ENCODE measurements around the gene IRF1.

The IRF1 gene

DNA sequence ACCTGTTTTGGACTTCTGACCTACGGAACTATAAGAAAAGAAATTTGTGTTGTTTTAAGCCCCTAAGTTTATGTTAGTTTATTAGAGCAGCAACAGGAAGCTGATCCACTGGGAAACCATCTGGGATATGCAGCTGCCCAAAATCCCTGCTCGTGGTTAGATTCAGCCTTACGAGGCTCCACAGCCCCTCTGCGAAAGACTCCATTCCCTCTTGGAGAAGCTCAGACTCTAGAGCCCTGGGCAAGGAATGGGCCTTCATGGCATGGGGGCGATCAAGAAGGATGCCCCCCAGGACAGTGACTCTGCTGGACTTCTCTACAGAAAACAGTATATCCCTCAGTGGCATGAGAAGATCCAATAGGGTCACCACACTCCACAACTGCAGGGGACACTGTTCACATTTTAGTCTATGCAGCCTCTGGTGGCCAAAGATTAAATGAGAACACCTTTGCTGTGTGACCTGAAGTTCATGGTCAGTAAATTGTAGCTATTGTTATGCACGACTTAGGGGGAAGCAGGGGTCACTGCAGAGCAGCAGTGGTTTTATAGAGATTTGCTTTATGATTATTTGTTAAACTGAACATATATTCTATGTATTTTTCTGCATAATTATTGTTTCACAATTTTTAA lies 21.1 kb downstream of the IRF1 start:
- no peak overlapping the region for H3K4me3 ChIP-seq (ENCODE audit: control insufficient read depth, low read depth, low read length)
- TF ChIP-seq, protein P1, sequence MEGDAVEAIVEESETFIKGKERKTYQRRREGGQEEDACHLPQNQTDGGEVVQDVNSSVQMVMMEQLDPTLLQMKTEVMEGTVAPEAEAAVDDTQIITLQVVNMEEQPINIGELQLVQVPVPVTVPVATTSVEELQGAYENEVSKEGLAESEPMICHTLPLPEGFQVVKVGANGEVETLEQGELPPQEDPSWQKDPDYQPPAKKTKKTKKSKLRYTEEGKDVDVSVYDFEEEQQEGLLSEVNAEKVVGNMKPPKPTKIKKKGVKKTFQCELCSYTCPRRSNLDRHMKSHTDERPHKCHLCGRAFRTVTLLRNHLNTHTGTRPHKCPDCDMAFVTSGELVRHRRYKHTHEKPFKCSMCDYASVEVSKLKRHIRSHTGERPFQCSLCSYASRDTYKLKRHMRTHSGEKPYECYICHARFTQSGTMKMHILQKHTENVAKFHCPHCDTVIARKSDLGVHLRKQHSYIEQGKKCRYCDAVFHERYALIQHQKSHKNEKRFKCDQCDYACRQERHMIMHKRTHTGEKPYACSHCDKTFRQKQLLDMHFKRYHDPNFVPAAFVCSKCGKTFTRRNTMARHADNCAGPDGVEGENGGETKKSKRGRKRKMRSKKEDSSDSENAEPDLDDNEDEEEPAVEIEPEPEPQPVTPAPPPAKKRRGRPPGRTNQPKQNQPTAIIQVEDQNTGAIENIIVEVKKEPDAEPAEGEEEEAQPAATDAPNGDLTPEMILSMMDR (IDR thresholded peaks at IDR 0.05; ENCODE audit: control insufficient read depth, insufficient read depth, low read depth, low read length, missing control alignments) = no peak
- DNase-seq (ENCODE audit: low read depth) = no peak

DNA sequence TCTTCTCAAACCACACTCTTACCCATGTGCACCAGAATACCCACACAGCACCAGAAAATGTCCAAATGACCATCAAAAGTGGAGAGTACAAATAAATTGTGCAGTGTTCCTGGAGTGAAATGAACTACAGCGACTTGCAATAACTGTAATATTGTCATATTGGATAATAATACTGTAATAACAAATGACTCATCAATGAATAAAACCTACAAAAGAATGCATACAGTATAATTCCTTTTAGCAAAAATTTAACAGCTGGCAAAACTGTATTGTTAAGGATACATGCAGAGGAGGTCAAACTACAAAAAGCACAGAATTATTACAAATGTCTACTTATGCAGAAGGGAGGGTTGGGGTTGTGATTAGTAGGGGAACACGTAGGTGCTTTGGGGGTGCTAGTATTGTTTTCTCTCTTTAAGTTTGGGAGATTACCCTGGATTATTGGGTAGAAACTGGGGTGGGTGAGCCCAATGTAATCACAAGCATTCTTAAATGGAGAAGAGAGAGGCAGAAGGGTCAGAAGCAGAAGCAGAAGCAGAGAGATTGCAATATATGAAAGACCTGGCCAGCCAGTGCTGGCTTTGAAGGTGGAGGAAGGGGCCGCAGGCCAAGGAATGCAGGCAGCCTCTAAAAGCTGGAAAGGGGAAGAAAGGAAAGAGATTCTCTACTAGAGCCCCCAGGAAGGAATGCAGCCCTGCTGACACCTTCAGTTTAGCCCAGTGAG lies 21.8 kb downstream of the IRF1 start:
- DNase-seq (ENCODE audit: low read depth) = no peak
- no peak overlapping the region for H3K4me3 ChIP-seq (ENCODE audit: control insufficient read depth, low read depth, low read length)
- TF ChIP-seq, protein P1 (IDR thresholded peaks at IDR 0.05; ENCODE audit: control insufficient read depth, insufficient read depth, low read depth, low read length, missing control alignments) = no peak

DNA sequence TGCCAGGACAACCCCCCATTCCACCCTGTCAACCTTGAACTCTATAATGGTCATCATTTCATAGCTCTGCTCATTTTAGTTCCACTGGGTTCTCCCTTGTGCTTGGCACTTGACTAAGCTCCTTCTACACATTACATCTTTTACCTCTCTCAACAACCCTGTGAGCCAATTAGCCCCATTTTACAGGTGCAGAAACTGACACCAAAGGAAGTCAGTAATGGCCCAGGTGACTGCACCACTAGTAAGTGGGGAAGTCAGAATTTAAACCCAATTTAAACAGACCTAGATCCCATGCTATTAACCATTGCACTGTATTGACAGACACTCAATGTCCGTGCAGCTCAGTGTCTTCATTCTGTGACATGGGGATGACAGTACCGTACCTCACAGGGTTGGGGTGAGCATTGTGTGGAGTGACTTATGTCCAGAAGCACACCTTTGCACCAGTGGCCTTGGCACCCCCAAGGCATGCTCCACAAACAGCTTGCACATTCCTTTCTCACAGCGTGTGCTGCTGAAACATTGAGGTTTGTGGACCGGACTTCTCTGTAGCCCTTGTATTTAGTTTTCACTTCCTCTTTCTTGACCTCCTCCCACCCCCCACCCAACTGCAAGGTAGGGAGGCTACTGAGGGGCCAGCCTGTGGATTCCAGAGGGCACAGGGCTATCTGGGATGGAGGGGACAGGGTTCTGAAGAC lies 23.1 kb downstream of the IRF1 start:
- TF ChIP-seq, protein P1 (IDR thresholded peaks at IDR 0.05; ENCODE audit: control insufficient read depth, insufficient read depth, low read depth, low read length, missing control alignments) = no peak
- DNase-seq (ENCODE audit: low read depth) = no peak

DNA sequence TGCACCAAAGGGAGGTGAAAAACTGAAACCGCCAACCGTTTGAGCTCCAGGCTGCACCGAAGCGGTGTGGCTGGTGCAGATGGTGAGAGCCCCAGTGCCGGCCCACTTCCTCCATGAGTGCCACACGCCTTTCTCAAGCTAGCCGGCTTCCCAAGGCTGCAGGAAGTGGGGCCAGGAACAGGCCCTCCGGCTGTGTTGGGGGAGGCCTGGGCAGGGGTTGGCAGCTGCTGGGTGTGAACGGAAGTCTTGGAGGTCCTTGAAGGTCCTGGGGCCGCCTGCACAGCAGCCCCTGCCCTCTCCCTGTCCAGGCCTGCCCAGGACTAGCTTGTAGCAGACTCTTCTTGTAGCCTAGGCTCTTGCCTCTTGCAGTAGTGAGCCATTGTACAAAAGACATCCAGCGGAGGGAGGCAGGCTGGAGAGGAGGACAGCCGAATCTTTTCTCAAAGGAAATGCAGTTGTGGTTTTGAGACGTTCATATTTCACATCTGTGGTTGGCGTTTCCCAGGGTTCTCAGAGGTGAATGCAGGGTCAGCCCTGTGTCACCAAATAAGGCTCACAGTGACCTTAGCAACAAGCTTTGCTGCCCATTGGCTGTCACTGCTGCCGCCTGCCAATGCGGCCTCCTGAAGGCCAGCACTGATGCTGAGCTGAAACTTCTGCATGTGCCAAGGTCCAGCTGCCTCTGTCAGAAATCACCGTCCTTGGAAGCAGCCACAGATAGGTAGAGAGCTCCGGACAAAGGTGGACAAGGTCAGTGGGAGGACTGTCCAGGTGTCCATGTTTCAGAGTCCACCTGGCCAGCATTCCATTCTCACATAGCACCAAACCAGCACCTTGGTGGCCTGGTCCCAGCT lies 23.9 kb downstream of the IRF1 start:
- TF ChIP-seq, protein P1 (IDR thresholded peaks at IDR 0.05; ENCODE audit: control insufficient read depth, insufficient read depth, low read depth, low read length, missing control alignments) = no peak
- H3K4me3 ChIP-seq (ENCODE audit: control insufficient read depth, low read depth, low read length) = no peak overlapping the region
- no peak for DNase-seq (ENCODE audit: low read depth)

More for the DNA sequence above, 23.1 kb downstream of the IRF1 start:
- no peak overlapping the region for H3K4me3 ChIP-seq (ENCODE audit: control insufficient read depth, low read depth, low read length)

DNA sequence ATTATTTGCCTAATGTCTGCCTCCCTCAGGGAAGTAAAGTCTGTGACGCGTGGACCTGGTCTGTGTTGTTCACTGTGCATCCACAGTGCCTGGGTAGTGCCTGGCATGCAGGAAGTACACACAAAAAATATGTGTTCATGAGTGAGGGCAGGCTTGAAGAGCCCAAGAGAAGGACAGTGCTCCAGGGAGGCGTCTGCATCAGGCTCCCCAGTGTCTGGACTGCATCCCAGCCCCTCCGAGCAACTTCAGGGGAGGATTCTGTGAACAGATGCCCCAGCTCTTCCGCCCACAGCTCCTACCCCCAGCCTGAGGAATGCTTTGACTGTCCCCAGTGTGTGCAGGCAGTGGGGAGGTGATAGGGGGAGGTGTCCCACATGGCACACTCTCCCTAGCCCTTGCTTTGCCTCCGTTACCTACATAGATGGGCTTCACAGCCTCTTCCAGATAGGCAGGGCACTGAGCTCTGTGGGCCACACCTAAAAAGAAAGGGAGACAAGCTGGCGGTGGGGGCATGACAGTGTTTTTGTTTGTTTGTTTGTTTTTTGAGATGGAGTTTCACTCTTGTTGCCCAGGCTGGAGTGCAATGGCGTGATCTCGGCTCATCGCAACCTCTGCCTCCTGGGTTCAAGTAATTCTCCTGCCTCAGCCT lies 25.4 kb downstream of the IRF1 start:
- no peak overlapping the region for H3K4me3 ChIP-seq (ENCODE audit: control insufficient read depth, low read depth, low read length)
- TF ChIP-seq, protein P1 (IDR thresholded peaks at IDR 0.05; ENCODE audit: control insufficient read depth, insufficient read depth, low read depth, low read length, missing control alignments) = no peak
- no peak for DNase-seq (ENCODE audit: low read depth)
